WTC11 (cell line): ENCODE data around the gene CAMSAP1. TPM values are rescaled to one million over a fixed set of nuclear protein-coding genes. Genes with fewer than 3 reads are reported as not detected.

Experiments used
- ATAC-seq: fragments of 200-7000 bp; cut with Tn5 transposase; 2 replicates; pipeline ENCODE4 v1.10.0; 2021; ENCODE audit warnings: mild to moderate bottlenecking, moderate library complexity
- CTCF ChIA-PET: fragments of 300-600 bp; sonication (Branson Sonifier 250); formaldehyde crosslinking; loops from one replicate; lab custom pipeline; 2021; ENCODE audit warnings: antibody characterized with exemption; lab: Charles Lee
- POLR2A ChIA-PET: fragments of 350-600 bp; sonication (Branson Sonifier 250); formaldehyde crosslinking; loops from one replicate; lab custom pipeline; 2021; ENCODE audit warnings: antibody characterized with exemption; lab: Charles Lee
- DNase-seq: peaks from one replicate; pipeline ENCODE4 v3.0.0; 2021; ENCODE audit warnings: low spot score
- H3K27ac Mint-ChIP-seq: 2 replicates; pipeline ENCODE4 v1.8.0; 2021; ENCODE audit warnings: mixed read lengths
- H3K27me3 Mint-ChIP-seq: 2 replicates; pipeline ENCODE4 v1.8.0; 2021; ENCODE audit warnings: low read depth, mild to moderate bottlenecking, moderate library complexity, mixed read lengths
- H3K36me3 Mint-ChIP-seq: 2 replicates; pipeline ENCODE4 v1.8.0; 2021; ENCODE audit warnings: mixed read lengths
- H3K4me1 Mint-ChIP-seq: 2 replicates; pipeline ENCODE4 v1.8.0; 2022; ENCODE audit warnings: mixed read lengths
- H3K4me3 Mint-ChIP-seq: 2 replicates; pipeline ENCODE4 v1.8.0; 2021; ENCODE audit warnings: mild to moderate bottlenecking, moderate library complexity, mixed read lengths
- H3K9me3 Mint-ChIP-seq: 2 replicates; pipeline ENCODE4 v1.8.0; 2021; ENCODE audit warnings: mixed read lengths
- CREM ChIP-seq: sonication (generic); formaldehyde crosslinking; IDR thresholded peaks from 2 replicates; pipeline ENCODE4 v1.8.1; 2022; ENCODE audit warnings: mild to moderate bottlenecking, missing genetic modification reagents, moderate library complexity
- ELF4 ChIP-seq: sonication (generic); formaldehyde crosslinking; IDR thresholded peaks from 2 replicates; pipeline ENCODE4 v1.8.1; 2022; ENCODE audit warnings: low read depth, mild to moderate bottlenecking, moderate library complexity, missing genetic modification reagents
- ESRRA ChIP-seq: sonication (generic); formaldehyde crosslinking; IDR thresholded peaks from 2 replicates; pipeline ENCODE4 v1.8.1; 2022; ENCODE audit warnings: mild to moderate bottlenecking, missing genetic modification reagents, borderline replicate concordance
- FOXJ3 ChIP-seq: sonication (generic); formaldehyde crosslinking; IDR thresholded peaks from 2 replicates; pipeline ENCODE4 v1.9.0; 2021; ENCODE audit warnings: missing genetic modification reagents, mild to moderate bottlenecking, borderline replicate concordance
- HMGA2 ChIP-seq: fragments of 250-450 bp; sonication (Bioruptor Pico); IDR thresholded peaks from 2 replicates; pipeline ENCODE4 v1.4.0; 2021; ENCODE audit warnings: mild to moderate bottlenecking, moderate library complexity
- JAZF1 ChIP-seq: fragments of 250-450 bp; sonication (Bioruptor Pico); IDR thresholded peaks from 2 replicates; pipeline ENCODE4 v1.9.0; 2021; ENCODE audit warnings: moderate library complexity, mild to moderate bottlenecking, inconsistent platforms
- KAT7 ChIP-seq: sonication (generic); formaldehyde crosslinking; IDR thresholded peaks from 2 replicates; pipeline ENCODE4 v1.8.1; 2023; ENCODE audit warnings: missing genetic modification reagents, mild to moderate bottlenecking, borderline replicate concordance
- PRRX2 ChIP-seq: fragments of 250-450 bp; sonication (Bioruptor Pico); IDR thresholded peaks from 2 replicates; pipeline ENCODE4 v1.8.0; 2021; ENCODE audit warnings: mild to moderate bottlenecking
- ZNF396 ChIP-seq: fragments of 250-450 bp; sonication (Bioruptor Pico); IDR thresholded peaks from 2 replicates; pipeline ENCODE4 v1.8.0; 2021; ENCODE audit warnings: mild to moderate bottlenecking, moderate library complexity, borderline replicate concordance
- ZNF416 ChIP-seq: fragments of 250-450 bp; sonication (Bioruptor Pico); IDR thresholded peaks from 2 replicates; pipeline ENCODE4 v1.9.0; 2021; ENCODE audit warnings: mild to moderate bottlenecking, inconsistent platforms
- total RNA-seq: library from RNA; stranded (reverse); gene quantifications from 3 replicates; pipeline ENCODE4 v1.2.3, GENCODE V29; 2021
- TF ChIP-seq, protein P1 (sequence below): sonication (generic); formaldehyde crosslinking; IDR thresholded peaks from 2 replicates; pipeline ENCODE4 v1.8.0; 2022; ENCODE audit warnings: missing genetic modification reagents
- TF ChIP-seq, protein P2 (sequence below): sonication (generic); formaldehyde crosslinking; IDR thresholded peaks from 2 replicates; pipeline ENCODE4 v1.8.0; 2022; ENCODE audit warnings: mild to moderate bottlenecking, missing genetic modification reagents
- TF ChIP-seq, protein P3 (sequence below): fragments of 250-450 bp; sonication (Bioruptor Pico); IDR thresholded peaks from 2 replicates; pipeline ENCODE4 v1.8.0; 2021; ENCODE audit warnings: mild to moderate bottlenecking
- TF ChIP-seq, protein P4 (sequence below): sonication (generic); formaldehyde crosslinking; IDR thresholded peaks from 2 replicates; pipeline ENCODE4 v1.8.0; 2022; ENCODE audit warnings: mild to moderate bottlenecking, missing genetic modification reagents
- TF ChIP-seq, protein P5 (sequence below): fragments of 200-600 bp; IDR thresholded peaks from 2 replicates; pipeline ENCODE4 v1.8.0; 2022; ENCODE audit warnings: antibody characterized with exemption

CAMSAP1 gene
- total RNA-seq, 1 experiment from 2014 or later = 40.5 TPM

DNA sequence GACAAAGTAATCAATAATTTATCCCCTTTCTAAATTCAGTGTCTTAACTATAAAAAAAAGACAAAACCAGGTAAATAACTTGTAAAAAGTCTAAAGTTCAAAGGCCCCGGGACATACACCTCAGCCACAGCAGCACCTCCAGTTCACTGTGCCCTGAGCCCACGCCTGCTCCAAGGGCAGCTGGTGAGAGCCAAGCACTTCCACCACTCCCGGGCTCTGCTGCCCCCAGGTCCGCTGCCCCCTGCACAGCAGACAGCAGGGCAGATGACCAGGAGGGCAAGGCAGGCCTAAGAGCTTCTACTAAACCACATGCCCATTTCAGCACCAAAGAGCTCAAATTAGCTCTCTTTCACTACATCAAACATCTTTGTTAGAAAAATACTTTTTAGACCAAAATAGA is 91.9 kb downstream of the CAMSAP1 start (continued):
- no peak for TF ChIP-seq CREM (CRISPR knock-in tag)
- TF ChIP-seq, protein P1, sequence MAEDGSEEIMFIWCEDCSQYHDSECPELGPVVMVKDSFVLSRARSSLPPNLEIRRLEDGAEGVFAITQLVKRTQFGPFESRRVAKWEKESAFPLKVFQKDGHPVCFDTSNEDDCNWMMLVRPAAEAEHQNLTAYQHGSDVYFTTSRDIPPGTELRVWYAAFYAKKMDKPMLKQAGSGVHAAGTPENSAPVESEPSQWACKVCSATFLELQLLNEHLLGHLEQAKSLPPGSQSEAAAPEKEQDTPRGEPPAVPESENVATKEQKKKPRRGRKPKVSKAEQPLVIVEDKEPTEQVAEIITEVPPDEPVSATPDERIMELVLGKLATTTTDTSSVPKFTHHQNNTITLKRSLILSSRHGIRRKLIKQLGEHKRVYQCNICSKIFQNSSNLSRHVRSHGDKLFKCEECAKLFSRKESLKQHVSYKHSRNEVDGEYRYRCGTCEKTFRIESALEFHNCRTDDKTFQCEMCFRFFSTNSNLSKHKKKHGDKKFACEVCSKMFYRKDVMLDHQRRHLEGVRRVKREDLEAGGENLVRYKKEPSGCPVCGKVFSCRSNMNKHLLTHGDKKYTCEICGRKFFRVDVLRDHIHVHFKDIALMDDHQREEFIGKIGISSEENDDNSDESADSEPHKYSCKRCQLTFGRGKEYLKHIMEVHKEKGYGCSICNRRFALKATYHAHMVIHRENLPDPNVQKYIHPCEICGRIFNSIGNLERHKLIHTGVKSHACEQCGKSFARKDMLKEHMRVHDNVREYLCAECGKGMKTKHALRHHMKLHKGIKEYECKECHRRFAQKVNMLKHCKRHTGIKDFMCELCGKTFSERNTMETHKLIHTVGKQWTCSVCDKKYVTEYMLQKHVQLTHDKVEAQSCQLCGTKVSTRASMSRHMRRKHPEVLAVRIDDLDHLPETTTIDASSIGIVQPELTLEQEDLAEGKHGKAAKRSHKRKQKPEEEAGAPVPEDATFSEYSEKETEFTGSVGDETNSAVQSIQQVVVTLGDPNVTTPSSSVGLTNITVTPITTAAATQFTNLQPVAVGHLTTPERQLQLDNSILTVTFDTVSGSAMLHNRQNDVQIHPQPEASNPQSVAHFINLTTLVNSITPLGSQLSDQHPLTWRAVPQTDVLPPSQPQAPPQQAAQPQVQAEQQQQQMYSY = no peak
- TF ChIP-seq KAT7 (CRISPR knock-in tag) = no peak

DNA sequence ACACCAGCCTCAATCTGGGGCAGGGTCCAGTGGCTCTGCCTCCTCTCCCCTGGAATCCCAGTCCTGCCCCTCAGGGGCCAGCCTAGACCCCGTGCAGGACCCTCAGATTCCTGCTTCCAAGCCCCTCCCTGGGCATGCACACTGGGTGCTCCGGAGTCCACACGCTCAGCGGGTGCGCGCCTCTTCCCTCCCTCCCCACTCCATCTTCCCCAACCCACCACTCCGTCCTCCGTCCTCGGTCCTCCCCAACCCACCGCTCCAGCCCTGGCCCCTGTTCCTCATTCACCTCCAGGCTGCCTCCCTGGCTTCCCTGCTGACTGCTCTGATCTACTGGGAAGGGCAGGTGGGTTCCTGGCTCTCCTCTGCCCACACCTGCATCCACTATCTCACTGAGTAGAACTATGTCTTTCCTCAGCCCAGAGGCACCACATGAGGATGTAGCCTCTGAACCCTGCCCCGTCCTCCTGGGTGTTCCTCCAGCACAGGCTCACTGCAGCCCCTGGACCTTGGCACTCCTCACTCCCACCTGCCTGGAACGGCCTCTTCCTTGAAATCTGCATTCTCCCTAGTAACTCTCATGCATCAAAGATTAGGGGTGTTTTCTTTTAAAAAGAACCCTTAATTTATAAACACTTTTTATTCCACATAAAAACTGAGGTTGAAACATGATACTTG is 92.8 kb downstream of the CAMSAP1 start:
- Mint-ChIP-seq H3K36me3 (peaks cover 78% of the 10 kb centered on the region), H3K4me3 (no peak overlapping the region), H3K27me3 (no peaks in the 10 kb centered on the region), H3K9me3 (no peaks in the 10 kb centered on the region), H3K4me1 (peaks cover 4% of the 10 kb centered on the region; the same call in 1 of the 2 replicates), H3K27ac (no peak overlapping the region)
- ATAC-seq (no peak), DNase-seq (no peak)
- CTCF ChIA-PET = interaction anchor here (1.1 kb wide), 1 partner anchor 210 kb away, joined by 3 read pairs; no protein-coding TSS in a partner anchor
- TF ChIP-seq, protein P2, sequence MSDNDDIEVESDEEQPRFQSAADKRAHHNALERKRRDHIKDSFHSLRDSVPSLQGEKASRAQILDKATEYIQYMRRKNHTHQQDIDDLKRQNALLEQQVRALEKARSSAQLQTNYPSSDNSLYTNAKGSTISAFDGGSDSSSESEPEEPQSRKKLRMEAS (CRISPR knock-in tag) = no peak
- no peak for TF ChIP-seq FOXJ3 (CRISPR knock-in tag)
- TF ChIP-seq HMGA2 (CRISPR knock-in tag) = no peak
- TF ChIP-seq, protein P1 = no peak
- TF ChIP-seq, protein P3, sequence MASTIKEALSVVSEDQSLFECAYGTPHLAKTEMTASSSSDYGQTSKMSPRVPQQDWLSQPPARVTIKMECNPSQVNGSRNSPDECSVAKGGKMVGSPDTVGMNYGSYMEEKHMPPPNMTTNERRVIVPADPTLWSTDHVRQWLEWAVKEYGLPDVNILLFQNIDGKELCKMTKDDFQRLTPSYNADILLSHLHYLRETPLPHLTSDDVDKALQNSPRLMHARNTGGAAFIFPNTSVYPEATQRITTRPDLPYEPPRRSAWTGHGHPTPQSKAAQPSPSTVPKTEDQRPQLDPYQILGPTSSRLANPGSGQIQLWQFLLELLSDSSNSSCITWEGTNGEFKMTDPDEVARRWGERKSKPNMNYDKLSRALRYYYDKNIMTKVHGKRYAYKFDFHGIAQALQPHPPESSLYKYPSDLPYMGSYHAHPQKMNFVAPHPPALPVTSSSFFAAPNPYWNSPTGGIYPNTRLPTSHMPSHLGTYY (CRISPR knock-in tag) = no peak
- POLR2A ChIA-PET = no interaction called here

DNA sequence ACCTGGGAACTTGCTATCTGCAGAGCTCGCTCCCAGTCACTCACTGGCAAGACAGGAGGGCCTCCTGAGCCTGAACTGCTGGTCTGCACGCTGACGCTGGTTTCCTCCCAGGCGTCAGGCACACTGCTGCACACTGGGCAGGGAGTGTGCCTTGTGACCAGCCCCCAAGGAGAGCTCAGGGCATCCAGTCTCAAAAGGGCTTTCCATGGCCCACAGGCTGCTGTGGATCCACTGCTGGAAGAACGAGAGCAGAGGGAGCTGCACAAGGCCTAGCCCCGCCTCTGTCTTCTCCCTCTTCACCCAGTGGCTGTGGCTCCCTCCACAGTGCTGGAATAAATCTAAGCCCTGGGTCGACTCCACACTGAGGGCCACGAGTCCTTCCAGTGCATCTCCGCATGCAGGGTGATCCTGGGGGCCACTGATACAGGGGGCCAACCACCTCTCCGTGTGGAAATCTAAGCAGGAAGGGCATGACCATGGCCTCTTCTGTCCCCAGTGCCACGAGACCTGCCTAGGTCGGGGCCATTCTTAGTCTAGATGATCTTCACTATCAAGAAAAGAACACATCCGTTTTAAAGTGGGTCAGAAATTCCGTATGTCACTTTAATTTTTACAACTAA is 93.6 kb downstream of the CAMSAP1 start:
- Mint-ChIP-seq H3K9me3 (no peaks in the 10 kb centered on the region), H3K27ac (no peak overlapping the region), H3K4me1 (peaks cover 4% of the 10 kb centered on the region; the same call in 1 of the 2 replicates), H3K4me3 (no peak overlapping the region), H3K36me3 (peaks cover 73% of the 10 kb centered on the region), H3K27me3 (no peaks in the 10 kb centered on the region)
- CTCF ChIA-PET = interaction anchor here (1.1 kb wide), 1 partner anchor 209 kb away, joined by 3 read pairs; no protein-coding TSS in a partner anchor
- POLR2A ChIA-PET = no interaction called here
- ATAC-seq (no peak), DNase-seq (no peak)
- TF ChIP-seq PRRX2 (CRISPR knock-in tag) = no peak
- no peak for TF ChIP-seq ELF4 (CRISPR knock-in tag)
- TF ChIP-seq ZNF396 (CRISPR knock-in tag) = no peak
- TF ChIP-seq, protein P4, sequence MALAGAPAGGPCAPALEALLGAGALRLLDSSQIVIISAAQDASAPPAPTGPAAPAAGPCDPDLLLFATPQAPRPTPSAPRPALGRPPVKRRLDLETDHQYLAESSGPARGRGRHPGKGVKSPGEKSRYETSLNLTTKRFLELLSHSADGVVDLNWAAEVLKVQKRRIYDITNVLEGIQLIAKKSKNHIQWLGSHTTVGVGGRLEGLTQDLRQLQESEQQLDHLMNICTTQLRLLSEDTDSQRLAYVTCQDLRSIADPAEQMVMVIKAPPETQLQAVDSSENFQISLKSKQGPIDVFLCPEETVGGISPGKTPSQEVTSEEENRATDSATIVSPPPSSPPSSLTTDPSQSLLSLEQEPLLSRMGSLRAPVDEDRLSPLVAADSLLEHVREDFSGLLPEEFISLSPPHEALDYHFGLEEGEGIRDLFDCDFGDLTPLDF (CRISPR knock-in tag) = no peak
- TF ChIP-seq JAZF1 (CRISPR knock-in tag) = no peak
- no peak for TF ChIP-seq ESRRA (CRISPR knock-in tag)
- TF ChIP-seq ZNF416 = no peak
- TF ChIP-seq, protein P5, sequence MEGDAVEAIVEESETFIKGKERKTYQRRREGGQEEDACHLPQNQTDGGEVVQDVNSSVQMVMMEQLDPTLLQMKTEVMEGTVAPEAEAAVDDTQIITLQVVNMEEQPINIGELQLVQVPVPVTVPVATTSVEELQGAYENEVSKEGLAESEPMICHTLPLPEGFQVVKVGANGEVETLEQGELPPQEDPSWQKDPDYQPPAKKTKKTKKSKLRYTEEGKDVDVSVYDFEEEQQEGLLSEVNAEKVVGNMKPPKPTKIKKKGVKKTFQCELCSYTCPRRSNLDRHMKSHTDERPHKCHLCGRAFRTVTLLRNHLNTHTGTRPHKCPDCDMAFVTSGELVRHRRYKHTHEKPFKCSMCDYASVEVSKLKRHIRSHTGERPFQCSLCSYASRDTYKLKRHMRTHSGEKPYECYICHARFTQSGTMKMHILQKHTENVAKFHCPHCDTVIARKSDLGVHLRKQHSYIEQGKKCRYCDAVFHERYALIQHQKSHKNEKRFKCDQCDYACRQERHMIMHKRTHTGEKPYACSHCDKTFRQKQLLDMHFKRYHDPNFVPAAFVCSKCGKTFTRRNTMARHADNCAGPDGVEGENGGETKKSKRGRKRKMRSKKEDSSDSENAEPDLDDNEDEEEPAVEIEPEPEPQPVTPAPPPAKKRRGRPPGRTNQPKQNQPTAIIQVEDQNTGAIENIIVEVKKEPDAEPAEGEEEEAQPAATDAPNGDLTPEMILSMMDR = no peak
